ENCODE results near the gene SOX6.

SOX6 gene

DNA sequence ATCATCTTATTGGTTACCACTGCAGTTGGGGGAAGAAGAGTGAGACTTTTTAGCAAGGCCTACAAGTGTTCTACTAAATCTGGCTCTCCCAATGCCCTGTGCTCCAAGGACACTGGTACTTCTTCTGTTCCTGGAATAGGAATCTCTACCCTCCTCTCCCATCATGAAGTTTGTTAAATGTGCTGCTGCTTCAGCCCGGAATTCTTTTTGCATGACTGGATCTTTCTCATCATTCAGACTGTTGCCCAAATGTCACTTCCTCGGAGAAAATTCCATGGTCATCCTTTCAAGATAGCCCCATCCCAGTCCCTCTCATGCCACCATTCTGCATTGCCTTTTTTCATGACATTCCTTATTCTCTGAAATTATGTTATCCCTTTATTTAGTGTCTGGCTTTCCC, 400.8 kb downstream of the SOX6 start:
- Histone ChIP-seq H3K27me3 (ENCODE audit: insufficient read depth, low read depth) (no peaks in the 10 kb centered on the region), H4K20me1 (ENCODE audit: insufficient read depth) (no peaks in the 10 kb centered on the region), H3K4me2 (no peak overlapping the region), H3K9ac (no peak overlapping the region), H3K4me3 (IDR thresholded peaks at IDR 0.05; ENCODE audit: insufficient read depth, low read depth, low read length) (no peak overlapping the region), H3K27ac (no peak overlapping the region), H2AFZ (ENCODE audit: low read depth) (no peak overlapping the region), H3K4me1 (ENCODE audit: low read depth, poor library complexity, severe bottlenecking) (no peaks in the 10 kb centered on the region), H3K79me2 (ENCODE audit: insufficient read depth, low read depth) (no peaks in the 10 kb centered on the region), H3K36me3 (ENCODE audit: insufficient read depth) (no peaks in the 10 kb centered on the region)
- TF ChIP-seq, protein P1, sequence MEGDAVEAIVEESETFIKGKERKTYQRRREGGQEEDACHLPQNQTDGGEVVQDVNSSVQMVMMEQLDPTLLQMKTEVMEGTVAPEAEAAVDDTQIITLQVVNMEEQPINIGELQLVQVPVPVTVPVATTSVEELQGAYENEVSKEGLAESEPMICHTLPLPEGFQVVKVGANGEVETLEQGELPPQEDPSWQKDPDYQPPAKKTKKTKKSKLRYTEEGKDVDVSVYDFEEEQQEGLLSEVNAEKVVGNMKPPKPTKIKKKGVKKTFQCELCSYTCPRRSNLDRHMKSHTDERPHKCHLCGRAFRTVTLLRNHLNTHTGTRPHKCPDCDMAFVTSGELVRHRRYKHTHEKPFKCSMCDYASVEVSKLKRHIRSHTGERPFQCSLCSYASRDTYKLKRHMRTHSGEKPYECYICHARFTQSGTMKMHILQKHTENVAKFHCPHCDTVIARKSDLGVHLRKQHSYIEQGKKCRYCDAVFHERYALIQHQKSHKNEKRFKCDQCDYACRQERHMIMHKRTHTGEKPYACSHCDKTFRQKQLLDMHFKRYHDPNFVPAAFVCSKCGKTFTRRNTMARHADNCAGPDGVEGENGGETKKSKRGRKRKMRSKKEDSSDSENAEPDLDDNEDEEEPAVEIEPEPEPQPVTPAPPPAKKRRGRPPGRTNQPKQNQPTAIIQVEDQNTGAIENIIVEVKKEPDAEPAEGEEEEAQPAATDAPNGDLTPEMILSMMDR (conservative IDR thresholded peaks at IDR 0.05; ENCODE audit: low read depth, low read length): no peak

DNA sequence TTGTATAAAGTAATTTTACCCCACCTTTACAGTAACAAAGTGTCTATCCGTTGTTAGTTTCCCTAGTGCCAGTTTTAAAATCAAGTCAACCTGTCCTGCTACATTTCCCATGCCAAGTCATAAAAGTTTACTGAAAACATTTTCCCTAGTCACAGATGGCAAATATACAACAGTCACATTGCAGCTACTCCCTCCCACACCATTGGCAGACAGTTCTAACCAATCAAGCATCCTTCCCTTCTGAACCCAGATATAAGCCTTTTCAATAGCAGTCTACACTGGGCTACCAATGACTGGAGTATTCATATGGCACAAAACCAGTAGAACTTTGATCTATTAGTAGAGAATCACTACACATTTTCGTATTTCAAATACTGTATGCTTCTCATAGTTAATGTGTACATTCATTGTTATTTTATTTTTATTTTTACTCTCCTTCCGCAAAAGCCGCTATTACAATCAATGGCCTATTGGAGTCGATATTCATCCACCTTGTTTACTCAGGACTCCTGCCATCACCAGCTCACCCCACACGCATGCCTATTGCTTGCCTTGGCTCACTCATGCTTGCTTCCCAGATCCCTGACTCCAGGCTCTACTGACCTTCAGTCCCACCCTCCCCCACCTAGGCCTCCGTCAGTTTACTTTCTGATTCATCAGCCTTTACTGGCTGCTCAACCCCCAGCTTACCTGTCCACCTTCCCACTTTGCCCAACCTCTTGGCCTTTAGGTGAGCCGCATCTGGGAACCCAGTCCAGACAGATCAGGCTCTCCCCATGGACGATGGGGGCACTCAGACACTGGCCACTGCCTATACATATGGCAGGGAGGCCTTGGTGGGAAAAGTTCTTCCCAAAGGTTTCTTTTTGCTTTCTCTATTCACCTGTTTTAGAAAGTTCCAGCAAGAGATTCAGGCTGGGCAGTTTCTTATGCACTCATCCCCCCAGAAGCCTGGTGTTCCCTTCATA, 408.4 kb downstream of the SOX6 start:
- H3K4me2 ChIP-seq: no peak overlapping the region
- no peak overlapping the region for H3K4me3 ChIP-seq (IDR thresholded peaks at IDR 0.05; ENCODE audit: insufficient read depth, low read depth, low read length)
- H3K9ac ChIP-seq: no peak overlapping the region
- H3K27me3 ChIP-seq (ENCODE audit: insufficient read depth, low read depth): no peaks in the 10 kb centered on the region
- H4K20me1 ChIP-seq (ENCODE audit: insufficient read depth): no peaks in the 10 kb centered on the region
- H3K36me3 ChIP-seq (ENCODE audit: insufficient read depth): no peaks in the 10 kb centered on the region
- no peaks in the 10 kb centered on the region for H3K4me1 ChIP-seq (ENCODE audit: low read depth, poor library complexity, severe bottlenecking)
- no peaks in the 10 kb centered on the region for H3K79me2 ChIP-seq (ENCODE audit: insufficient read depth, low read depth)
- H3K27ac ChIP-seq: no peak overlapping the region
- TF ChIP-seq, protein P1 (conservative IDR thresholded peaks at IDR 0.05; ENCODE audit: low read depth, low read length): no peak
- no peak overlapping the region for H2AFZ ChIP-seq (ENCODE audit: low read depth)

DNA sequence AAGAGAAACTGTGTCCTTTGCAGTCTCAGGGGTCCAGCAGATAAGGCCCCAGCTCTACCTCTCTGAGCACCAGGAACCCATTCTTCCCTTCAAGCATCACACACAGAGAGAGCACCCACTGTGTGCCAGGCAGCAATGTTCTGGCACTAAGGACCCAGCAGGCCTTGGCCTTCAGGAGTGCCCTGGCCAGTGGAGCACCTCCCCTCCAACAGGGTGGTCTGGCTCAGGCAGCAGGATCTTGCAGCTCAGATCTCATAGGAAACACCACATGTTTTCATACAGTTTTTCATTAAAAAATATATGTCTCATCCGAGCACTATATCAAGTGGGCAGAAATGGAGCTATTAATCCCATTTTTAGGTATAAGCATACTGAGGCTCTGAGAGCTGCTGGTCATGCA, 410.6 kb downstream of the SOX6 start:
- H3K4me2 ChIP-seq: no peak overlapping the region

DNA sequence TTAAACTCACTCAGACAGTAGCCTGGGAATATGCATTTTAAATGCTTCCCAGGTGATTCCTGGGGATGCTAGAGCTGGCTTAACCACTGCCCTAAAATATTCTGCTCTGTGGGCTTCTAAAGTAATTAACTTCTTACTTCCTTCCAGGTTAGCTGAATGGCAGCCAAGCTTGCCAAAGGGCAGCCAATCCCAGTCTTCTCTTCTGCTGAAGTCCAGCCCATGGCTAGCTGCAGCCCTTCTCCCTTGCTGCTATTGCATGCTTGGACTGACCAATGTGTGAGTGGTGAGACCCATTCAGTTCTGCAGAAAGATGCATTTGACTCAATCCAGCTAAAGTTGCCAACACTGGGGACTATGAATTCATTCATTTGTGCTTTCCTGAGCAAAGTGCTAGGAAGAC, 411.9 kb downstream of the SOX6 start:
- H3K79me2 ChIP-seq (ENCODE audit: insufficient read depth, low read depth): no peaks in the 10 kb centered on the region
- TF ChIP-seq, protein P1 (conservative IDR thresholded peaks at IDR 0.05; ENCODE audit: low read depth, low read length): no peak

More for the DNA sequence above, 410.6 kb downstream of the SOX6 start:
- no peak overlapping the region for H3K9ac ChIP-seq
- H4K20me1 ChIP-seq (ENCODE audit: insufficient read depth): no peaks in the 10 kb centered on the region
- H3K79me2 ChIP-seq (ENCODE audit: insufficient read depth, low read depth): no peaks in the 10 kb centered on the region
- H3K4me3 ChIP-seq (IDR thresholded peaks at IDR 0.05; ENCODE audit: insufficient read depth, low read depth, low read length): no peak overlapping the region
- no peak overlapping the region for H2AFZ ChIP-seq (ENCODE audit: low read depth)
- no peaks in the 10 kb centered on the region for H3K27me3 ChIP-seq (ENCODE audit: insufficient read depth, low read depth)
- H3K36me3 ChIP-seq (ENCODE audit: insufficient read depth): no peaks in the 10 kb centered on the region
- no peaks in the 10 kb centered on the region for H3K4me1 ChIP-seq (ENCODE audit: low read depth, poor library complexity, severe bottlenecking)
- TF ChIP-seq, protein P1 (conservative IDR thresholded peaks at IDR 0.05; ENCODE audit: low read depth, low read length): no peak
- H3K27ac ChIP-seq: no peak overlapping the region

More for the DNA sequence above, 411.9 kb downstream of the SOX6 start:
- no peak overlapping the region for H3K4me3 ChIP-seq (IDR thresholded peaks at IDR 0.05; ENCODE audit: insufficient read depth, low read depth, low read length)
- no peaks in the 10 kb centered on the region for H4K20me1 ChIP-seq (ENCODE audit: insufficient read depth)
- no peak overlapping the region for H3K27ac ChIP-seq
- no peak overlapping the region for H2AFZ ChIP-seq (ENCODE audit: low read depth)
- no peak overlapping the region for H3K4me2 ChIP-seq
- H3K4me1 ChIP-seq (ENCODE audit: low read depth, poor library complexity, severe bottlenecking): no peaks in the 10 kb centered on the region
- no peaks in the 10 kb centered on the region for H3K27me3 ChIP-seq (ENCODE audit: insufficient read depth, low read depth)
- no peak overlapping the region for H3K9ac ChIP-seq
- H3K36me3 ChIP-seq (ENCODE audit: insufficient read depth): no peaks in the 10 kb centered on the region
